SU-DHL-6 (cell line): ENCODE results near the gene PTPN21.

Experiments
- EZH2phosphoT487 ChIP-seq: fragments of 200-600 bp; sonication (generic), shearing (Covaris generic); conservative IDR thresholded peaks from 2 replicates; pipeline ENCODE4 v1.6.1; 2018; ENCODE audit warnings: mild to moderate bottlenecking, antibody characterized with exemption, low read length, moderate library complexity, mixed read lengths
- TF ChIP-seq, protein P1 (sequence below): fragments of 200-600 bp; sonication (generic); IDR thresholded peaks from one replicate; pipeline ENCODE4 v1.5.1; 2017; ENCODE audit warnings: antibody characterized with exemption, mild to moderate bottlenecking, low read length, moderate library complexity; ENCODE audit not compliant: insufficient read depth, poor library complexity, severe bottlenecking

DNA sequence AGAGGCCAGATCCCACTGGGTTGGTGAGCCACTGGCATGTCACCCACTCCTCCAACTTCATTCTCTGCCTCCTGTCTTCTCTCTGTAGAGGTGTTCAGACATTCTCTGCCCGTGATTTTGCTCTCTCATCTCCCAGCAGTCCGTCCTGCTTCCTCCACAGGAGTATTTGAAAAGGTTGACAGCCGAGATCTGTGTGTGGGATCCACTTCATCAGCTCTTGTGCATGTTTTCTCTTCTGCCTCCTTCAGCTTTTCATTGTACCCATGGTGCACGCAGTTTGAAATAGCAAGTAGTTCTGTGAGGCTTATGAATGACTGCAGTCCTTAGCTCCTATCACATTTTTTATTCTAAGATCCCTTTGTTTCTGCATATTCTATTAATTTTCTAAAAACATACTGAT, 42.8 kb upstream of the PTPN21 start:
- TF ChIP-seq, protein P1, sequence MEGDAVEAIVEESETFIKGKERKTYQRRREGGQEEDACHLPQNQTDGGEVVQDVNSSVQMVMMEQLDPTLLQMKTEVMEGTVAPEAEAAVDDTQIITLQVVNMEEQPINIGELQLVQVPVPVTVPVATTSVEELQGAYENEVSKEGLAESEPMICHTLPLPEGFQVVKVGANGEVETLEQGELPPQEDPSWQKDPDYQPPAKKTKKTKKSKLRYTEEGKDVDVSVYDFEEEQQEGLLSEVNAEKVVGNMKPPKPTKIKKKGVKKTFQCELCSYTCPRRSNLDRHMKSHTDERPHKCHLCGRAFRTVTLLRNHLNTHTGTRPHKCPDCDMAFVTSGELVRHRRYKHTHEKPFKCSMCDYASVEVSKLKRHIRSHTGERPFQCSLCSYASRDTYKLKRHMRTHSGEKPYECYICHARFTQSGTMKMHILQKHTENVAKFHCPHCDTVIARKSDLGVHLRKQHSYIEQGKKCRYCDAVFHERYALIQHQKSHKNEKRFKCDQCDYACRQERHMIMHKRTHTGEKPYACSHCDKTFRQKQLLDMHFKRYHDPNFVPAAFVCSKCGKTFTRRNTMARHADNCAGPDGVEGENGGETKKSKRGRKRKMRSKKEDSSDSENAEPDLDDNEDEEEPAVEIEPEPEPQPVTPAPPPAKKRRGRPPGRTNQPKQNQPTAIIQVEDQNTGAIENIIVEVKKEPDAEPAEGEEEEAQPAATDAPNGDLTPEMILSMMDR, result no peak
- TF ChIP-seq EZH2phosphoT487, result no peak
